SKM-1 (cell line): ENCODE measurements around the gene CGB5.
"Not testable (repeated sequence)": the region's sequence is repeated elsewhere in the genome, so short reads cannot be mapped to it uniquely, and the experiment has no call there.

Experiments
- DNase-seq: peaks from one replicate; lab custom pipeline; 2025; ENCODE audit not compliant: unreplicated experiment; lab: John Stamatoyannopoulos, UW

Gene CGB5

GRCh38 chr19:49056902-49057596, 13.4 kb downstream of the CGB5 start:
- not testable (repeated sequence) for DNase-seq

- no peak for DNase-seq
Observed at GRCh38 chr19:49057636-49058234, 14.1 kb downstream of the CGB5 start, which contains the start of gene CGB7. CGB7 (minus strand) TSS chr19:49057749; CDS start chr19:49055375, 2,374 bp downstream.

- DNase-seq: no peak
Observed at GRCh38 chr19:49058562-49058961, 14.9 kb downstream of the CGB5 start.

GRCh38 chr19:49059053-49059452, 15.4 kb downstream of the CGB5 start:
- no peak for DNase-seq

GRCh38 chr19:49061000-49061399, 17.4 kb downstream of the CGB5 start:
- no peak for DNase-seq

GRCh38 chr19:49061445-49061844, 17.8 kb downstream of the CGB5 start:
- no peak for DNase-seq

- DNase-seq: no peak
Observed at GRCh38 chr19:49064029-49064629, 20.5 kb downstream of the CGB5 start.

GRCh38 chr19:49064768-49065611, 21.3 kb downstream of the CGB5 start, which contains the start of gene NTF4:
NTF4 (minus strand) TSS chr19:49064818; CDS start chr19:49061997, 2,821 bp downstream.
- DNase-seq: no peak

- no peak for DNase-seq
Observed at GRCh38 chr19:49065905-49066512, 22.4 kb downstream of the CGB5 start.

- DNase-seq: no peak
Observed at GRCh38 chr19:49067554-49067953, 23.9 kb downstream of the CGB5 start.

GRCh38 chr19:49069026-49069425, 25.4 kb downstream of the CGB5 start:
- DNase-seq: no peak

- DNase-seq: no peak
Observed at GRCh38 chr19:49070416-49070815, 26.8 kb downstream of the CGB5 start.

- DNase-seq: no peak
Observed at GRCh38 chr19:49071860-49072547, 28.4 kb downstream of the CGB5 start.

- no peak for DNase-seq
Observed at GRCh38 chr19:49073514-49074378, 30.1 kb downstream of the CGB5 start.

GRCh38 chr19:49074869-49075268, 31.2 kb downstream of the CGB5 start:
- DNase-seq: not testable (repeated sequence)

- no peak for DNase-seq
Observed at GRCh38 chr19:49080392-49080791, 36.7 kb downstream of the CGB5 start.

- no peak for DNase-seq
Observed at GRCh38 chr19:49081273-49081672, 37.6 kb downstream of the CGB5 start.

GRCh38 chr19:49084206-49085019, 40.8 kb downstream of the CGB5 start:
- DNase-seq: no peak
